Jurkat, Clone E6-1 (cell line): ENCODE data around the gene KRT38.
"Not testable (repeated sequence)": the region's sequence is repeated elsewhere in the genome, so short reads cannot be mapped to it uniquely, and the experiment has no call there.

Source experiments
- DNase-seq: peaks from one replicate; pipeline ENCODE4 v3.0.0-alpha.2; 2011; ENCODE audit warnings: low read depth, low spot score
- H3K4me3 ChIP-seq: 2 replicates; pipeline ENCODE4 v1.5.1; 2011; ENCODE audit warnings: mild to moderate bottlenecking, low read length, control low read depth, moderate library complexity

Gene KRT38

GRCh38 chr17:41406205-41406604 lies 34.6 kb downstream of the KRT38 start:
- H3K4me3 ChIP-seq = no peak overlapping the region
- no peak for DNase-seq

- H3K4me3 ChIP-seq = no peak overlapping the region
- DNase-seq = no peak
Observed at GRCh38 chr17:41404024-41404671, 36.6 kb downstream of the KRT38 start.

- no peak for DNase-seq
- H3K4me3 ChIP-seq = no peak overlapping the region
Observed at GRCh38 chr17:41403404-41404023, 37.3 kb downstream of the KRT38 start.

GRCh38 chr17:41402161-41402560 lies 38.6 kb downstream of the KRT38 start:
- H3K4me3 ChIP-seq = no peak overlapping the region
- no peak for DNase-seq

- no peak for DNase-seq
- H3K4me3 ChIP-seq = no peak within 1 kb of the TSS
Observed at GRCh38 chr17:41396996-41397660, 43.7 kb downstream of the KRT38 start, which contains the start of gene KRT31. TSS of gene KRT31 (minus strand) at chr17:41397608. CDS start at chr17:41397539, 69 bp downstream.

GRCh38 chr17:41396340-41396739 lies 44.4 kb downstream of the KRT38 start:
- no peak overlapping the region for H3K4me3 ChIP-seq
- no peak for DNase-seq

GRCh38 chr17:41395611-41396010 lies 45.2 kb downstream of the KRT38 start:
- H3K4me3 ChIP-seq = no peak overlapping the region
- no peak for DNase-seq

GRCh38 chr17:41395044-41395443 lies 45.7 kb downstream of the KRT38 start:
- DNase-seq, H3K4me3 ChIP-seq: not testable (repeated sequence)

GRCh38 chr17:41394254-41394996 lies 46.4 kb downstream of the KRT38 start:
- no peak for DNase-seq
- no peak overlapping the region for H3K4me3 ChIP-seq

- DNase-seq = no peak
- H3K4me3 ChIP-seq = no peak overlapping the region
Observed at GRCh38 chr17:41393826-41394225, 47.0 kb downstream of the KRT38 start.

- H3K4me3 ChIP-seq = no peak overlapping the region
- no peak for DNase-seq
Observed at GRCh38 chr17:41393294-41393693, 47.5 kb downstream of the KRT38 start.

GRCh38 chr17:41392278-41392677 lies 48.5 kb downstream of the KRT38 start:
- DNase-seq = no peak

GRCh38 chr17:41391535-41391934 lies 49.2 kb downstream of the KRT38 start:
- H3K4me3 ChIP-seq = no peak overlapping the region
- DNase-seq = no peak

More at GRCh38 chr17:41392278-41392677, 48.5 kb downstream of the KRT38 start:
- no peak overlapping the region for H3K4me3 ChIP-seq

- no peak overlapping the region for H3K4me3 ChIP-seq
- DNase-seq = no peak
Observed at GRCh38 chr17:41390411-41390938, 50.3 kb downstream of the KRT38 start.

GRCh38 chr17:41387670-41388069 lies 53.1 kb downstream of the KRT38 start:
- H3K4me3 ChIP-seq = no peak overlapping the region
- DNase-seq = no peak

- H3K4me3 ChIP-seq = no peak overlapping the region
- no peak for DNase-seq
Observed at GRCh38 chr17:41386227-41386626, 54.6 kb downstream of the KRT38 start.
